ENCODE data around the gene PRPS1L1.

DNA sequence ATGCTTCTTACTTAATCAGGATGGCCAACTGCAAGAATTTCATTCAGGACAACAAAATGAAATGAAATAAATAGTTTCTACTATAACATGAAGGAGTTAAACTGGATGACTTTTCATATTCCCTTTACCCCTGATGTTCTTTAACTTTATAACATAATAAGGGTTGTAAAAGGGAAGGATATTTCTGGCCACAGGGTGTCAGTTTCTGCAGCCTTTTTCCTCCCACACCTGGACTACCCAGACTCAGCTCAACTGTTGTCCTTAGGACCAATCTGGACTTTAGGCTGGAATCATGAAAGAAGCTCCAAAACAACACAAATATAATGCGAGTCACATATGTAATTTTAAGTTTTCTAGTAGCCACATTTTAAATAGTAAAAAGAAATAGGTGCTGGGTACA lies 43.4 kb downstream of the PRPS1L1 start:
- TF ChIP-seq ISL1 (CRISPR knock-in tag; IDR thresholded peaks at IDR 0.05) (no peak), POU6F1 (CRISPR knock-in tag; IDR thresholded peaks at IDR 0.05; ENCODE audit: borderline replicate concordance, low read depth) (no peak), ZNF8 (CRISPR knock-in tag; IDR thresholded peaks at IDR 0.05) (no peak), ZFP3 (CRISPR knock-in tag; IDR thresholded peaks at IDR 0.05) (no peak), PATZ1 (CRISPR knock-in tag; IDR thresholded peaks at IDR 0.05; ENCODE audit: borderline replicate concordance) (no peak), ESRRG (CRISPR knock-in tag; IDR thresholded peaks at IDR 0.05) (no peak), CSRNP3 (CRISPR knock-in tag; IDR thresholded peaks at IDR 0.05) (no peak), ARNTL (CRISPR knock-in tag; IDR thresholded peaks at IDR 0.05; ENCODE audit: borderline replicate concordance, low read depth) (no peak), ZNF70 (CRISPR knock-in tag; IDR thresholded peaks at IDR 0.05) (no peak), ZFP30 (CRISPR knock-in tag; IDR thresholded peaks at IDR 0.05) (no peak)
- TF ChIP-seq, protein P1, sequence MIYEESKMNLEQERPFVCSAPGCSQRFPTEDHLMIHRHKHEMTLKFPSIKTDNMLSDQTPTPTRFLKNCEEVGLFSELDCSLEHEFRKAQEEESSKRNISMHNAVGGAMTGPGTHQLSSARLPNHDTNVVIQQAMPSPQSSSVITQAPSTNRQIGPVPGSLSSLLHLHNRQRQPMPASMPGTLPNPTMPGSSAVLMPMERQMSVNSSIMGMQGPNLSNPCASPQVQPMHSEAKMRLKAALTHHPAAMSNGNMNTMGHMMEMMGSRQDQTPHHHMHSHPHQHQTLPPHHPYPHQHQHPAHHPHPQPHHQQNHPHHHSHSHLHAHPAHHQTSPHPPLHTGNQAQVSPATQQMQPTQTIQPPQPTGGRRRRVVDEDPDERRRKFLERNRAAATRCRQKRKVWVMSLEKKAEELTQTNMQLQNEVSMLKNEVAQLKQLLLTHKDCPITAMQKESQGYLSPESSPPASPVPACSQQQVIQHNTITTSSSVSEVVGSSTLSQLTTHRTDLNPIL (CRISPR knock-in tag; IDR thresholded peaks at IDR 0.05; ENCODE audit: low read depth): no peak
